A673 (cell line): ENCODE measurements around the gene TENM3. TPM values are rescaled to one million over a fixed set of nuclear protein-coding genes. Genes with fewer than 3 reads are reported as not detected.

Source experiments
- BruUV-seq: library from RNA; stranded (reverse); fragments of 400-500 nt; replicated peaks from 2 replicates; lab custom pipeline; 2021; lab: Mats Ljungman, UMichigan
- CTCF ChIA-PET: fragments of 300-600 bp; sonication (Branson Sonifier 250); formaldehyde crosslinking; loops from one replicate; lab custom pipeline; 2022; ENCODE audit warnings: antibody characterized with exemption; lab: Charles Lee
- POLR2A ChIA-PET: fragments of 300-600 bp; sonication (Branson Sonifier 250); formaldehyde crosslinking; loops from one replicate; lab custom pipeline; 2022; ENCODE audit warnings: antibody characterized with exemption; ENCODE audit not compliant: low non-redundant PET; lab: Charles Lee
- DNase-seq: peaks from one replicate; pipeline ENCODE4 v3.0.0-alpha.2; 2015; ENCODE audit warnings: low spot score
- H3K27ac ChIP-seq: fragments of 200-600 bp; sonication (generic); 2 replicates; pipeline ENCODE4 v1.5.1; 2016; ENCODE audit warnings: mixed run types, low read depth, mild to moderate bottlenecking, mixed read lengths, antibody characterized with exemption, low read length; ENCODE audit not compliant: poor library complexity, severe bottlenecking
- H3K27me3 ChIP-seq: fragments of 200-600 bp; sonication (generic); replicated peaks from 2 replicates; pipeline ENCODE4 v1.6.1; 2017; ENCODE audit warnings: mixed run types, low read depth, mild to moderate bottlenecking, mixed read lengths, antibody characterized with exemption, low read length; ENCODE audit not compliant: insufficient read depth, poor library complexity
- H3K36me3 ChIP-seq: fragments of 200-600 bp; sonication (generic); 2 replicates; pipeline ENCODE4 v1.6.1; 2016; ENCODE audit warnings: mixed run types, mild to moderate bottlenecking, mixed read lengths, antibody characterized with exemption, low read length; ENCODE audit not compliant: insufficient read depth, poor library complexity, severe bottlenecking
- H3K4me1 ChIP-seq: fragments of 200-600 bp; sonication (generic); 2 replicates; pipeline ENCODE4 v1.6.1; 2017; ENCODE audit warnings: mixed run types, mild to moderate bottlenecking, mixed read lengths, antibody characterized with exemption, low read length; ENCODE audit not compliant: insufficient read depth, poor library complexity, severe bottlenecking
- H3K4me3 ChIP-seq: fragments of 200-600 bp; sonication (generic); 2 replicates; pipeline ENCODE4 v1.5.1; 2016; ENCODE audit warnings: low read depth, mixed run types, mild to moderate bottlenecking, mixed read lengths, low read length; ENCODE audit not compliant: poor library complexity, severe bottlenecking
- H3K9me3 ChIP-seq: fragments of 200-600 bp; sonication (generic); 2 replicates; pipeline ENCODE4 v1.6.1; 2016; ENCODE audit warnings: mixed run types, low read depth, mild to moderate bottlenecking, mixed read lengths, antibody characterized with exemption, low read length; ENCODE audit not compliant: poor library complexity, severe bottlenecking
- CTCF ChIP-seq: fragments of 300-800, 200-600 bp; sonication (generic); conservative IDR thresholded peaks from 2 replicates; pipeline ENCODE4 v1.5.1; 2017; ENCODE audit warnings: low read depth, mild to moderate bottlenecking, antibody characterized with exemption, low read length, moderate library complexity, mixed read lengths
- EZH2 ChIP-seq: fragments of 200-600 bp; sonication (generic); IDR thresholded peaks from 2 replicates; pipeline ENCODE4 v1.6.1; 2017; ENCODE audit warnings: borderline replicate concordance, low read depth, mild to moderate bottlenecking, mixed read lengths, antibody characterized with exemption, low read length; ENCODE audit not compliant: poor library complexity, severe bottlenecking
- intact Hi-C: fragments of 100-400 bp; cut with micrococcal nuclease; formaldehyde crosslinking; loops from one replicate; pipeline ENCODE4 v1.10.0; 2022; ENCODE audit not compliant: unreplicated experiment
- total RNA-seq: library from RNA; stranded (reverse); gene quantifications from 2 replicates; pipeline ENCODE4 v1.2.3, GENCODE V29; 2021

Gene TENM3
- total RNA-seq, 1 experiment from 2014 or later: 26.4 TPM

- H3K4me3 ChIP-seq: no peak overlapping the region
- H3K27ac ChIP-seq: no peak overlapping the region
- no peaks in the 10 kb centered on the region for H3K27me3 ChIP-seq
- H3K36me3 ChIP-seq: no peaks in the 10 kb centered on the region
- ChIA-PET CTCF (no interaction called here), POLR2A (no interaction called here)
- H3K9me3 ChIP-seq: no peaks in the 10 kb centered on the region
- intact Hi-C loops: no loop called here
- TF ChIP-seq EZH2 (no peak), CTCF (no peak)
- DNase-seq: no peak
- BruUV-seq: no TSS peak
- no peaks in the 10 kb centered on the region for H3K4me1 ChIP-seq
Measured at GRCh38 chr4:182251116-182251515, 7.9 kb downstream of the TENM3 start.

- Histone ChIP-seq H3K4me1 (no peaks in the 10 kb centered on the region), H3K36me3 (no peaks in the 10 kb centered on the region), H3K27ac (no peak overlapping the region), H3K4me3 (no peak overlapping the region), H3K27me3 (no peaks in the 10 kb centered on the region), H3K9me3 (no peaks in the 10 kb centered on the region)
- TF ChIP-seq CTCF: no peak
- TF ChIP-seq EZH2: no peak
- BruUV-seq: no TSS peak
- DNase-seq: no peak
- ChIA-PET POLR2A (no interaction called here), CTCF (no interaction called here)
- intact Hi-C loops: no loop called here
Measured at GRCh38 chr4:182252220-182252619, 9.0 kb downstream of the TENM3 start.

GRCh38 chr4:182254026-182254780 is 11.0 kb downstream of the TENM3 start:
- Histone ChIP-seq H3K4me1 (no peaks in the 10 kb centered on the region), H3K4me3 (no peak overlapping the region), H3K36me3 (no peaks in the 10 kb centered on the region), H3K9me3 (no peaks in the 10 kb centered on the region), H3K27me3 (no peaks in the 10 kb centered on the region), H3K27ac (no peak overlapping the region)
- BruUV-seq: no TSS peak
- ChIA-PET POLR2A (no interaction called here), CTCF (no interaction called here)
- TF ChIP-seq CTCF (no peak), EZH2 (no peak)
- no peak for DNase-seq
- intact Hi-C loops: no loop called here
